ENCODE data around the gene TCAP.

TCAP gene

GRCh38 chr17:39701012-39701783 lies 36.0 kb downstream of the TCAP start:
- Histone ChIP-seq H3K27me3 (ENCODE audit: low read depth, low read length) (no peaks in the 10 kb centered on the region), H2AFZ (ENCODE audit: low read depth, low read length) (no peak overlapping the region), H3K4me3 (ENCODE audit: low read length) (no peak overlapping the region), H3K9ac (ENCODE audit: low read length) (no peak overlapping the region), H3K4me2 (ENCODE audit: low read length) (no peak overlapping the region), H3K27ac (ENCODE audit: low read length) (no peak overlapping the region), H3K36me3 (replicated peaks; ENCODE audit: low read depth, low read length) (no peaks in the 10 kb centered on the region), H3K9me3 (ENCODE audit: insufficient read depth, low read length) (no peaks in the 10 kb centered on the region), H3K4me1 (ENCODE audit: low read length) (peaks cover 9% of the 10 kb centered on the region), H3K79me2 (ENCODE audit: low read length) (no peaks in the 10 kb centered on the region), H4K20me1 (ENCODE audit: insufficient read depth, low read length) (no peaks in the 10 kb centered on the region)
- TF ChIP-seq EZH2phosphoT487 (IDR thresholded peaks at IDR 0.05; ENCODE audit: low read depth) (no peak), CTCF (IDR thresholded peaks at IDR 0.05; ENCODE audit: low read depth, low read length) (no peak)

GRCh38 chr17:39701784-39702422 lies 36.8 kb downstream of the TCAP start:
- Histone ChIP-seq H3K36me3 (replicated peaks; ENCODE audit: low read depth, low read length) (no peaks in the 10 kb centered on the region), H3K79me2 (ENCODE audit: low read length) (no peaks in the 10 kb centered on the region), H3K27ac (ENCODE audit: low read length) (no peak overlapping the region), H2AFZ (ENCODE audit: low read depth, low read length) (no peak overlapping the region), H3K9me3 (ENCODE audit: insufficient read depth, low read length) (no peaks in the 10 kb centered on the region), H4K20me1 (ENCODE audit: insufficient read depth, low read length) (no peaks in the 10 kb centered on the region), H3K9ac (ENCODE audit: low read length) (no peak overlapping the region), H3K27me3 (ENCODE audit: low read depth, low read length) (no peaks in the 10 kb centered on the region), H3K4me1 (ENCODE audit: low read length) (peaks cover 9% of the 10 kb centered on the region), H3K4me2 (ENCODE audit: low read length) (no peak overlapping the region), H3K4me3 (ENCODE audit: low read length) (no peak overlapping the region)
- TF ChIP-seq CTCF (IDR thresholded peaks at IDR 0.05; ENCODE audit: low read depth, low read length) (no peak), EZH2phosphoT487 (IDR thresholded peaks at IDR 0.05; ENCODE audit: low read depth) (no peak)

- Histone ChIP-seq H3K79me2 (ENCODE audit: low read length) (no peaks in the 10 kb centered on the region), H3K4me2 (ENCODE audit: low read length) (no peak overlapping the region), H3K9me3 (ENCODE audit: insufficient read depth, low read length) (no peaks in the 10 kb centered on the region), H3K9ac (ENCODE audit: low read length) (no peak overlapping the region), H3K27me3 (ENCODE audit: low read depth, low read length) (no peaks in the 10 kb centered on the region), H3K36me3 (replicated peaks; ENCODE audit: low read depth, low read length) (no peaks in the 10 kb centered on the region), H3K27ac (ENCODE audit: low read length) (no peak overlapping the region), H3K4me3 (ENCODE audit: low read length) (no peak overlapping the region), H2AFZ (ENCODE audit: low read depth, low read length) (no peak overlapping the region), H4K20me1 (ENCODE audit: insufficient read depth, low read length) (no peaks in the 10 kb centered on the region), H3K4me1 (ENCODE audit: low read length) (peaks cover 9% of the 10 kb centered on the region)
- TF ChIP-seq CTCF (IDR thresholded peaks at IDR 0.05; ENCODE audit: low read depth, low read length) = no peak
- no peak for TF ChIP-seq EZH2phosphoT487 (IDR thresholded peaks at IDR 0.05; ENCODE audit: low read depth)
These were observed 38.0 kb downstream of the TCAP start for GRCh38 chr17:39702901-39703893.

All from OCI-LY3 (cell line).